HG02642 (cell line): ENCODE data around the gene B4GALT6.
A peak's percentile ranks its signal among the peaks of the same experiment; 100 is the strongest.

ENCODE experiments used
- ATAC-seq: cut with Tn5 transposase; IDR thresholded peaks from one replicate; pipeline ENCODE4 v1.9.1; 2021; ENCODE audit warnings: mild to moderate bottlenecking; ENCODE audit not compliant: unreplicated experiment, poor library complexity

B4GALT6 gene

DNA sequence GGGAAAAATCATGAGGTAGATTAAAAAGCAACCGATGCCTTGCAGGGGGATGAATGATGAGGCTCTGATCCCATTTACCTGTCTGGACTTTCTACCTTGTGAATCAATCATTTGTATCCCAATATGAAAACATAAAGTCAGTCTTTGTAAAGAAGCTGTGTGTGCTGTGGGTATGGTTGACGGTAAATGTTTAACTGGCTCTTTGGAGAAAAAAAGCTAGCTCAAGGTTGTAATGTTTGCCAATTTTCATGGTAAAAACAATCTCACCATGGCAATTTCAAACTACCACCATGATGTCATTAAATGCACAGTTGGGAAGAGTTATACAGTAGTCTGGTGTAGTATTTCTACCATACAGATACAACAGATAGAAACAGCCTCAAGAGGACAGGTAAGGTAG lies 78.1 kb downstream of the B4GALT6 start:
- ATAC-seq: no peak

DNA sequence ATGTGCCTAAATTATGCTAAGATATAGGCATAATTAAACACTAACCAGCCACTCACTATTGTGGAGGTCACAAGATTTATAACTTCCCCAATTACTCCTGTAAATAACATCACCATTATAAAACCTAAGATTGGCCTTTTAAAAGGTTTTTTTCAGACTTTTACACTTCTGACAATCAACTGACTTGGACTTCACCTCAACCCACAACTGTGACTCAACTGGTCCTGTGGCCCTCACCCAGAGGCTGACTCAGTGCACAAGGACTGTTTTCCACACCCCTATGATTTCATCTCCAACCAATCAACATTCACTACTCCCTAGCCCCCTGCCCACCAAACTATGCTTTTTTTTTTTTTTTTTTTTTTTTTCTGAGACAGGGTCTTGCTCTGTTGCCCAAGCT lies 81.1 kb downstream of the B4GALT6 start:
- no peak for ATAC-seq

DNA sequence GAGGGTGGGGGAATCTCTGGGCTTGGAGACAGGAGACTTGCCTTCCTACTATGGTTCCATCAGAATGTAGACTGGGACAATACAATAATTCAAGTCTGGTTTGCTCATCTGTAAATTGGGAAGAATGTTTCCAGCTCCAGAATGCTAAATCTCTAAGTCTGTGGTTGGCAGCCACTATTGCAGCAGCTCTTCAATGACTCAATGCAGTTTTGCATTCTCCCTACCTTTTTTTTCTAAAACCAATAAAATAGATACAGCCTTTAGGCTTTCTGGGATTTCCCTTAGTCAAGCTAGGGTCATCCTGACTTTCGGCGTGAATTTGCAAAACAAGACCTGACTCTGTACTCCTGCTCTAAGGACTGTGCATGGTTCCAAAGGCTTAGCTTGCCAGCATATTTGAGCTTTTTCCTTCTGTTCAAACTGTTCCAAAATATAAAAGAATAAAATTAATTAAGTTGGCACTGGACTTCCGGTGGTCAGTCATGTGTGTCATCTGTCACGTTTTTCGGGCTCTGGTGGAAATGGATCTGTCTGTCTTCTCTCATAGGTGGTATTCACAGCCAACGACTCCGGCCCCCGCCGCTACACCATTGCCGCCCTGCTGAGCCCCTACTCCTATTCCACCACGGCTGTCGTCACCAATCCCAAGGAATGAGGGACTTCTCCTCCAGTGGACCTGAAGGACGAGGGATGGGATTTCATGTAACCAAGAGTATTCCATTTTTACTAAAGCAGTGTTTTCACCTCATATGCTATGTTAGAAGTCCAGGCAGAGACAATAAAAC lies 86.2 kb downstream of the B4GALT6 start:
- no peak for ATAC-seq

DNA sequence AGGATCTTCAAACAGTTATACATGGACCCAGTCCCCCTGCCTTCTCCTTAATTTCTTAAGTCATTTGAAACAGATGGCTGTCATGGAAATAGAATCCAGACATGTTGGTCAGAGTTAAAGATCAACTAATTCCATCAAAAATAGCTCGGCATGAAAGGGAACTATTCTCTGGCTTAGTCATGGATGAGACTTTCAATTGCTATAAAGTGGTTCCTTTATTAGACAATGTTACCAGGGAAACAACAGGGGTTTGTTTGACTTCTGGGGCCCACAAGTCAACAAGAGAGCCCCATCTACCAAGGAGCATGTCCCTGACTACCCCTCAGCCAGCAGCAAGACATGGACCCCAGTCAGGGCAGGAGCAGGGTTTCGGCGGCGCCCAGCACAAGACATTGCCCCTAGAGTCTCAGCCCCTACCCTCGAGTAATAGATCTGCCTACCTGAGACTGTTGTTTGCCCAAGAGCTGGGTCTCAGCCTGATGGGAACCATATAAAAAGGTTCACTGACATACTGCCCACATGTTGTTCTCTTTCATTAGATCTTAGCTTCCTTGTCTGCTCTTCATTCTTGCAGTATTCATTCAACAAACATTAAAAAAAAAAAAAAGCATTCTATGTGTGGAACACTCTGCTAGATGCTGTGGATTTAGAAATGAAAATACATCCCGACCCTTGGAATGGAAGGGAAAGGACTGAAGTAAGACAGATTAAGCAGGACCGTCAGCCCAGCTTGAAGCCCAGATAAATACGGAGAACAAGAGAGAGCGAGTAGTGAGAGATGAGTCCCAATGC lies 88.1 kb downstream of the B4GALT6 start:
- ATAC-seq: no peak

DNA sequence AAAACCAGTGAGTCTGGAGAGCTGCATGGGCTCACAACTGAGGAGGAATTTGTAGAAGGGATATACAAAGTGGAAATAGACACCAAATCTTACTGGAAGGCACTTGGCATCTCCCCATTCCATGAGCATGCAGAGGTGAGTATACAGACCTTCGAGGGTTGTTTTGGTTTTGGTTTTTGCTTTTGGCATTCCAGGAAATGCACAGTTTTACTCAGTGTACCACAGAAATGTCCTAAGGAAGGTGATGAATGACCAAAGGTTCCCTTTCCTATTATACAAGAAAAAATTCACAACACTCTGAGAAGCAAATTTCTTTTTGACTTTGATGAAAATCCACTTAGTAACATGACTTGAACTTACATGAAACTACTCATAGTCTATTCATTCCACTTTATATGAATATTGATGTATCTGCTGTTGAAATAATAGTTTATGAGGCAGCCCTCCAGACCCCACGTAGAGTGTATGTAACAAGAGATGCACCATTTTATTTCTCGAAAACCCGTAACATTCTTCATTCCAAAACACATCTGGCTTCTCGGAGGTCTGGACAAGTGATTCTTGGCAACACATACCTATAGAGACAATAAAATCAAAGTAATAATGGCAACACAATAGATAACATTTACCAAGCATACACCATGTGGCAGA lies 89.1 kb downstream of the B4GALT6 start:
- no peak for ATAC-seq

DNA sequence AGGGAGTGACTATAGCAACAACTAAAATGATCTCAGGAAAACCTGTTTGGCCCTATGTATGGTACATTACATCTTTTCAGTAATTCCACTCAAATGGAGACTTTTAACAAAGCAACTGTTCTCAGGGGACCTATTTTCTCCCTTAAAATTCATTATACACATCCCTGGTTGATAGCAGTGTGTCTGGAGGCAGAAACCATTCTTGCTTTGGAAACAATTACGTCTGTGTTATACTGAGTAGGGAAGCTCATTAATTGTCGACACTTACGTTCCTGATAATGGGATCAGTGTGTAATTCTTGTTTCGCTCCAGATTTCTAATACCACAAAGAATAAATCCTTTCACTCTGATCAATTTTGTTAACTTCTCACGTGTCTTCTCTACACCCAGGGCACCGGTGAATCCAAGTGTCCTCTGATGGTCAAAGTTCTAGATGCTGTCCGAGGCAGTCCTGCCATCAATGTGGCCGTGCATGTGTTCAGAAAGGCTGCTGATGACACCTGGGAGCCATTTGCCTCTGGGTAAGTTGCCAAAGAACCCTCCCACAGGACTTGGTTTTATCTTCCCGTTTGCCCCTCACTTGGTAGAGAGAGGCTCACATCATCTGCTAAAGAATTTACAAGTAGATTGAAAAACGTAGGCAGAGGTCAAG lies 91.7 kb downstream of the B4GALT6 start:
- ATAC-seq: no peak

DNA sequence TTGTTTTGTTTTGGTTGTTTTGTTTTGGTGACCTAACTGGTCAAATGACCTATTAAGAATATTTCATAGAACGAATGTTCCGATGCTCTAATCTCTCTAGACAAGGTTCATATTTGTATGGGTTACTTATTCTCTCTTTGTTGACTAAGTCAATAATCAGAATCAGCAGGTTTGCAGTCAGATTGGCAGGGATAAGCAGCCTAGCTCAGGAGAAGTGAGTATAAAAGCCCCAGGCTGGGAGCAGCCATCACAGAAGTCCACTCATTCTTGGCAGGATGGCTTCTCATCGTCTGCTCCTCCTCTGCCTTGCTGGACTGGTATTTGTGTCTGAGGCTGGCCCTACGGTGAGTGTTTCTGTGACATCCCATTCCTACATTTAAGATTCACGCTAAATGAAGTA lies 92.8 kb downstream of the B4GALT6 start, which contains the start of gene TTR:
TTR (plus strand) TSS at position 250 of the 400 bp plus-strand sequence; CDS start at position 276, 26 bp downstream.
- ATAC-seq: no peak

DNA sequence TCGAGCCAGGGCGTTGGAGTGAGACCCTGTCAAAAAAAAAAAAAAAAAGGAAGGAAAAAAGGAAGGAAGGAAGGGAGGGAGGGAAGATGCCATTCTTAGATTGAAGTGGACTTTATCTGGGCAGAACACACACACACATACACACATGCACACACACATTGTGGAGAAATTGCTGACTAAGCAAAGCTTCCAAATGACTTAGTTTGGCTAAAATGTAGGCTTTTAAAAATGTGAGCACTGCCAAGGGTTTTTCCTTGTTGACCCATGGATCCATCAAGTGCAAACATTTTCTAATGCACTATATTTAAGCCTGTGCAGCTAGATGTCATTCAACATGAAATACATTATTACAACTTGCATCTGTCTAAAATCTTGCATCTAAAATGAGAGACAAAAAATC lies 93.3 kb downstream of the B4GALT6 start:
- ATAC-seq: no peak

DNA sequence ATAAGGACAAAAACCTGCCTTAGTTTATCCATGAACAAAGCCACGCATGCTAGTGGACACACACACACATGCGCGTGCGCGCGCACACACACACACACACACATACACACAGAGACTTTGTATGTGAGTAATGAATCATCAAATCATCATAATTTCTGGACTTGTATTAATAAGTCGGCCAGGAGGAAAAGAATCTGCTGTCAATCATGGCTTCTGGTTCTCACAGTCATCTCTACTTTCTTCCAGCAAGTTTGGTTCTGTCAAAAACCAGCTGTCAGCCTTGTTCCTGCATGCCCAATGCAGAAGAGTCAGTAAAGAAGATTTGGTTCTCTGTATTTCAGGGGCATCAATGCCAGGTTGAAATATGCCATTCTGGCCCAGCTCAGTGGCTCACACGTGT lies 93.8 kb downstream of the B4GALT6 start:
- no peak for ATAC-seq

DNA sequence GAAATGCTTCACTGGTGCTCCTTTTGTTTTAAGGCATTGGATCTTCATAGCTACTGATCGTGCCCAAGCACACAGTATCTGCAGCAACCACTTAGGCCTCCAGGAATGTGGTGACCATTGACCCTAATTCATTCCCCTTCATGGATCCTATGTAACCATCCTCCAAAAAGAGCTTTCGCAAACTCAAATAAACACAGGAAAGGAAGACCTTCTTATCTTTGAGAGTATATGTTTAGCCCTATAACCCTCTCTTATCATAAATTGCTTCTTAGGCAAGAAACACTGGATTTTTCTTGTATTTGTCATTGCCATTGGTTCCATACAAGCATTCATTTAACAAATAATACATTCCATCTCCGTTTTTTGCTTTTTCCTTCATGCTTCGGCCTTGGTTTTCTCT lies 96.9 kb downstream of the B4GALT6 start:
- no peak for ATAC-seq

DNA sequence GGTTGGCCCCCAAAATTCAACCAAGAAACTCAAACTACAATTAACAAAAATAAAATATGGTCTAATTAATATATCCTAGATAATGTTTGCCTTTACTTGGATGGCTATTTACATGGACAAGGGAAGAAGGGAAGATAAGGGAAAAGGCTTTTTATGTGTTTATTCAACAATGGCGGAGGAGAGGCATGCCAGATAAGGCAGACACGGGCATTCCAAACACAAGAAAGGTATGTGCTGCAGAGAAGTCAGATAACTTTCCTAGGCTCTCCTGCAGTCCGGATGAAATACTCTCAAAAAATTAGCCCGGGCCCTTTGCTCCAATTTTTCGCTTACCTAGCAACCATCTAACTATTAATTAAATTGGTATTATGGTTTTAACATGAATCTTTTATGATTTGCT lies 97.8 kb downstream of the B4GALT6 start:
- no peak for ATAC-seq

DNA sequence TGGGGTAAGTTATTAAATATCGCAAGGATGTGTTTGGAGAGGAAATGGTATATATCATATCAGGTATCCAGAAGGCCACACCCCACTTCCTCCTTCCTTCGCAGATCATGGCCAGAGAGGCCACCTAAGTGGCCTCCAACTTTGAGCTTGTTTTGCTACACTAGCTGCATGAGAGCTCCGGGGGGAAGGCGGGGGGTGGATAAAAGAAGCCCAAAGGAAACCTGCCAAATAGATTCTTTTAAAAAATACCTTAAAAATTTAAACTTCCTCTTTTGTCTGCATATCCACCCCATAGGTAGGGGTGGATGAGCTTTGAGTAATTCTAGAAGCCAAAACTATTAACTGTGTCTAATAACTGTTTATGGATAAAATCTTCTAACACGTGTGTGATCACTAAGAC lies 98.4 kb downstream of the B4GALT6 start:
- no peak for ATAC-seq

DNA sequence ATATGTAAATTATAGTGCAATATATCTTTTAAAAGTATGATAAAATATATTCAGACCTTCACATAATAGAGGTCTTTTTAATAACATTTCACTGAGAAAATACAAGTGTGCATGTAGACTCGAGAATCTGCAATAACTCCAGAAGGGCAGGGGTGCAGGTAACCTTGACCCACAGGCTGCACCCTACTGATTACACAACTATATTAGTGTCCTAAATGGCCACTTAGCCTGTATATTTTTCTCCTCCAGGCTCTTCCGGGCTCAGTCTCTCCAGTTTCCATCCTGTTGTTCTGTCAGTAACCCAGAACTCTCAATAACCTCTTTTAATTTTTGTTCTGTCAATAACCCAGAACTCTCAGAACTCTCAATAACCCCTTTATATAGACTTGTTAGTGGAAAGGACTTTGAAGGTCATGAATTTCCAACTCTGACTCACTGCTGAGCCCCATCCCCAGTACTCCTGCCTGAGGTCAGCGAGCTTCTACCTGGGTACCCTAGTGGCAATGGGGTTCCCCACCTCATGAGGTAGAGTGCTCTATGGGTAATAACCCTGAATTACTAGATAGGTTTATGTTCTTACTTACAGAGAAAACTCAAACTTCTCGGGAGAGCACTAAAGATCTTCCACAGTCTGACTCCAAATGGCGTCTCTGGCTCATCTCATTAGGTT lies 101.1 kb downstream of the B4GALT6 start:
- no peak for ATAC-seq

DNA sequence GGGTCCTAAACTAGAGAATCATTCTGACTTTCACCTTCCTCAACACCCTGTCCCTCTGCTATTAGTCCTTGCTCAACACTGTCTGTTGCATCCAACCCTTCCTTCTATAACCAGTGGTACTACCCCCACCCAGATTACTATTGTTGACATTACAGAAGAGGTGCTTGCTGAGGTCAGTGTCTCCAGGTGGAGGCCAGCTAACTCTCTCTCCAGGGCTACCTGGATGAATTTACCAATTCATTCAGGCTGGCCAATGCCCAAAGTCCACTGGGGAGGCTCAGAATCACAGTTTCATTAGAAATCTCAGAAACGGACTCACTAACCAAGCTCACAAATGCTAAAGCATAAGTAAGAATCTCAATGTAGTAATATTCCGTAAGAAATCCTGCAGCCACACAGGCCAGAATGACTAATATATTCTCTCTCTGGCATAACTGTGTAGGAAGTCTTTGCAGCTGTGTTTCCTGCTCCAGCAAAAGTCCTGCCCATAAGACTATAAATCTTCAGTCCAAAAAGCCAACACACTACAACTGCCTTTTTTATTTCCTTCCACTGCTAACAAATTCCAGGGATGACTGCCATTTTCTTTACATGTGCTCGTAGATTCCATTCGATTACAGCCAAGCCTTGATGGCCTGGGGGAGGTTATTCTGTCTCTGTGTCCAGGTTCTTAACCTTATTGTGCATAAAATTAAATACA lies 102.7 kb downstream of the B4GALT6 start:
- ATAC-seq: no peak

DNA sequence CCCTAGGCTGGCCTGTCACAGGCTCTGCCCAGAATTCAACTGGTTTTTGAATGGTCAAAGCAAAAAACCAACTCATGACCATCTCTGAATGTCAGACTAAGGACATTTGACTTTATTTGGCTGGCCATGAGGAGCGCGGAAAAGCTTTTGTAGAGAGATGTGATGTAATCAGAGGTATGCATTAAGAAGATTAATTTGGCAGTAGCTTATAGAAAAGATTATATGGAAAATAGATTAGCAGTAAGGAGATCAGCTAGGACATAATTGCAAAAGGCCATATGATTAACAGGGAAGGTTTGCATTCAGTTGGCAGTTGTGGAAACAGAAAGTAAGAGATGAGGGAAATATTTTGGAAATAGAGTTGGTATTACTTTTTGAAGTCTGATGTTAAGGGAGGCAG lies 105.0 kb downstream of the B4GALT6 start:
- ATAC-seq: no peak

DNA sequence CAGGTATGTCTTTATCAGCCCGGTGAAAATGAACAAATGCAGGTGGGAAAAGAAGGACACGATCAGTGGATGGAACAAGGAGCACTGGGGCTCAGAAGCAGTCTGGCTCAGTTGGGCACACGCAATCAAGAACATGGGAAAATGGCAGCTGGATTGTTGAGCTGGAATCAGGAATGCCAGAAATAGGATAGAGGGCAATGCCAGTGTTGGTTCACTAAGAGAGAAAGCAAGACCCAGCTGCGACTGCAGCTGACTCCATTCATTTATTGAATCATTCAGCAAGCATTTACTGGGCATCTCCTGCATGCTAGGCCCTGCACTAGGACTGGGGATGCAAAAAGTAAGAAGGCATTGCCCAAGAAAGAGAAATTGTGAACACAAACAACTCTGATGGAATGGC lies 106.3 kb downstream of the B4GALT6 start:
- ATAC-seq: no peak

DNA sequence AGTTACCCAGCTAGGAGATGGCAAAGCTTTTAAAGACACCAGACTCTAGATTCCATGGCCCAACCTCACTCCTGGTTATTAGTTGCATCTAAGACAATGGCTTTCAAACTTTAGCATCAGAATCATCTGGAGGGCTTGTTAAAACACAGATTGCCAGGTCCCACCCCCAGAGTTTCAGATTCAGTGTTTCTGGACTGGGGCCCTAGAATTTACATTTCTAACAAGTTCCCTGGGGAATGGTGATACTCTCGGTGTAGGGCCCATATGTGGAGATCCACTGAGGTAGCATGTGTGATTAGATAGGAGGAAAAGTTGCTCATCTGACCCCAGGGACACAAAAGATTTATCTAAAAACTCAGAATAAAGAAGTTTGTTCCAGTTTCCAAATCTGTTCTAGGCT lies 107.2 kb downstream of the B4GALT6 start:
- ATAC-seq: peak; percentile 44

DNA sequence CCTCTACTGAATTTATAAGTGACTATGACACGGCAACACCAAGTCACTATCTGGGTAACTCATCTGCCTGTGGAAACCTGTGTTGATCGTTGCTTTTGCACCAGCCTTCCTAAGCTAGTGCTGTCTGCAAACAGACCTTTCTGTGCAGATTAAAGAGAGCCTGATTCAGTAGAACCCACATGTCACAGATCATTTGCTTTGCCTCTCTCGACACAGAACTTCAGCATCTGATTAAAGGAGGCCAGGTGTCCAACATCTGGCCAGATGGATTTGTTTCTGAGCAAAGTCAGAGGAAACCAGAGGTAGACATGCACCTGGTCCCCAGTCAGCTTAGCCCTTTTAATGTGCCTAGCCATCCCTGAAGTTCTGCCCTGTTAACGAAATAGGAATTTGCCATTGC lies 107.7 kb downstream of the B4GALT6 start:
- ATAC-seq: peak; percentile 72

DNA sequence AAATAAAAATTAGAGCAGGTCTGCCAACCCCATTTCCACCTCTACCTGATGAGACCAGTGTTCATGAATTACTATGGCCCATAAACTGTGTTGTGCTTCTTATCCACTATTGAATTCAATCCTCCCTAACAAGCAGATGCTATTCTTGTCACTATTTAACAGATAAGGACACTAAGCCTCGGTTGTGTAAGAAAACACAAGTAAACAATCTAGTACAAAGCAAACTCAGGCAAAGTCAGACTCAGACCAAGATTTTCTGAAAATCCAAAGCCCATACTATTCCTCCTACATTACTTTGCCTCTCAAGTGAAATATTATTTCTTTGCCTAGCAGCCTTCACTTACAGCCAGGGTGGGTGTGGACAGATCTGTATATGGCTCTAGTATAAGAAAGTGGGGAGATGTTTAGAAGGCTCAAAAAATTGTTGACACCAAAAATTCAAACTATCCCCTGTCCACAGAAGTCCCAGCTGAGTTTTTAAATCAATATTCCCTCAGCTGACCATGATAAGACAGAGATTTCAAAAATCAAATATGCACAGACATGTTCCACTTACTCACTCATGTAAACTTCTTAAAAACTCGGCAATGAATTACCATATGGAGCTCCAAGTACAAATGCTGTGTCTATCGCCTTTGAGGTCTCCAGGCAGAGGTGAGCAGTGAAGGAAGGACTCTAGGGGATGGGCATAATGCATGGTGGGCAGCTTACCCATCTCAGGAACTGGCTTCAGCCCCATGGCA lies 108.7 kb downstream of the B4GALT6 start:
- no peak for ATAC-seq
